HG03066 (cell line): Measurements from ENCODE around the gene KDM8.

Experiments used
- ATAC-seq: cut with Tn5 transposase; IDR thresholded peaks from one replicate; pipeline ENCODE4 v1.9.1; 2021; ENCODE audit warnings: low read depth; ENCODE audit not compliant: unreplicated experiment

The KDM8 gene

DNA sequence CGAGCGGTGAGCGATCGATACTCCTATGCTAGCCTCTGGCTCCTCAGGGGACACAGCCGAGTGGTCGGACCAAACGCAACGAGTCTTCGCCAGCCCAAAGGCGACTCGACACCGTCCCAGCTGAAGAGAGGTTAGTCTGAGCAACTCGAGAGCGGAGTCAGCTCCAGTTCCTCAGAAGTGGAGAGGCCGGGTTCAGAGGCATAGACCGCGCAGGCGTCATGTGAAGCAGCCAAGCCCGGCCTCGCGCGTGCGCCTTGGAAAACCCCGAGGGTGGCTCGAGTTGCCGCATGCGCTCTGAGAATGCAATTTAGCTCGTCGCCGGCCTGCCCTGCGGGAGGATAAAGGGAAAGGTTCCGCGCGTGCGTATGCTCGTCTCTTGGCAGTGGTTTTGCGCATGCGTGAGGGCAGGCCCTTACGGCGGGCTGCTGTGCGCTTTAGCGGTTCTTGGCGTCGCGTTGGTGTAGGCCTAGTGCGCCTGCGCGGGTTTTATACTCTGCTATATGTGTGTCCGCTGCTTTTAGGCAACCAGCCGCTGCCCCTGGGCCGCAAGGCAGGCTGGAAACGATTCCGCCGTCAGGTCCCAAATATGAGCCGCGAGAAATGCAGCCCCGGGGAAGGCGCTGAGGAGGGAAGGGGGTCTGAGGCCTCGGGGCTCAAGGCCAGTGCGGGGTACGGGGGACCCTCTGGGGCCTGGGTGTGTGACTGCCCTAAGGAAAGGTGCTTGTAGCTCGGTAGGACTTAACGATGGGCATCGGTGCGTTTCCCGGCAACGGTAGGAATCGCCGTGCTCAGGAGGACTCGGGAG lies at the start of gene KDM8:
Gene KDM8, plus strand, starts transcription at position 20 of the 805 bp plus-strand sequence. CDS start 6,598 bp downstream, outside the sequence.
- ATAC-seq = peak; percentile 69

DNA sequence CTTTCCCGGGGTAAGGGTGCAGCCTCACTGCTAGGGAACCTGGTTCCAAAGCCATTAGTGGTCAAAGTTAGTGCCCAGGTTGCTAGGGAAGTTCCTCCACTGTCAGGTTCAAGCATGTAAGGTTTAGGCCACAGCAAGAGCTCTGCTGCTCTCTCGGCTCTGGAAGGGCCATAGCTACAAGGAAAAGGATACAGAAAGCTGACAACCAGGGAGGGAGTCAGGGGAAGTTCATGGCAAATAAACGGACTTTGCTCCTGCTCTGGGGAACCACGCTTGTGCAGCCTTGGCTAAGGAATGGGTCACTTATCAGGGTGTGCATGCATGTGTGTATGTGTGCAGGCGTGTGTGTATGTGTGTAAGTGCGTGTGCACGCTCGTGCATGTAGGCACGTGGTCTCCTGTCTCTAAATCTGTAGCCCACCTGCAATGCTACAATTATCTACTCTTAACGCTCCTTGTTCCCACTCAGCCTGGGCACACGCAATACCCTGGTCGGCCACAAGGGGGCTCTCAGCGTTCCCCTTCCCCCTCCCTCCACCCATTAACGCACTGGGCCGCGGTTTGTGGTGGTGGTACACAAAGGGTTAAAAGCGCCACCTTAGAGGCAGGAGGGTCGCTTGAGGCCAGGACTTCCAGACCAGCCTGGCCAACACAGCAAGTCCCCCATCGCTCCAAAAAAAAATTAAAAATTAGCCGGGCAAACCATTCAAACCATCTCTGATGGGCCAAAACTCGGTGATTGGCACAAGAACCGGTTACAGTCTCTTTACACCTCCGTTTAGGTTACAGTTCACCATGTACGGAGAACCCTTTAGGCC lies 48.4 kb upstream of the KDM8 start:
- no peak for ATAC-seq

DNA sequence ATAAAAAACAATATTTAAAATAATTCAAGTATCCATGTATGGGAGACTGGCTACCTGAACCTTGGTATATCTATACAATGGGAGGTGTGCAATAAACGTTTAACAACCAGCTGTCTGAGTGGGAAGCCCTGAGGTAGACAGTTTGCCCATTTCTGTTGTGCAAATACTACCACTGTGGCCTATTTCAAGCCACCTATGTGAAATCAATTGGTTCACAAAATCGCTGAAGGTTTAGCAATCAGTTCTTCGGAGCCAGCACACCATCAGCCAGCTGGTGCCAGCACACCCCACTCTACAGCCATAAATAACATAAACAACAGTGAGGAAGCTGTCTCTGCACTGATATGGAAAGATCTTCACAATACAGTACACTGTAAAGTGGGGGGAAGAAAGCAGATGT lies 46.7 kb upstream of the KDM8 start:
- no peak for ATAC-seq

DNA sequence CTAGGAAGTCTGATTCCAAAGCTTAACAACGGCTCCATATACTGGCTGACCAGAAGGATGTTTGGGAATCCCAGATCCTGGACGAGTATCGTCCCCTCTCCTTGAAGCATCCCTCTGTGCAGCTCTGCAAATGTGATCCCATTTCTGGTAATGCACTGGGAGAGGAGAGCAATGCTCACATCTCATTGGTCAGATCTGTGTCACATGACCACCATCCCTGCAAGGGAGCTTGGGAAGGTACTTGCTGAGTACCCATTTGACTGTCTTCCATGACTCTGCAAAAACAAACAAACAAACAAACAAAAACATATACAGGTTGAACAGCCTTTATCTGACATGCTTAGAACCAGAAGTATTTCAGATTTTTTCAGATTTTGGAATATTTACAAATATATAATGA lies 41.9 kb upstream of the KDM8 start:
- ATAC-seq = no peak

DNA sequence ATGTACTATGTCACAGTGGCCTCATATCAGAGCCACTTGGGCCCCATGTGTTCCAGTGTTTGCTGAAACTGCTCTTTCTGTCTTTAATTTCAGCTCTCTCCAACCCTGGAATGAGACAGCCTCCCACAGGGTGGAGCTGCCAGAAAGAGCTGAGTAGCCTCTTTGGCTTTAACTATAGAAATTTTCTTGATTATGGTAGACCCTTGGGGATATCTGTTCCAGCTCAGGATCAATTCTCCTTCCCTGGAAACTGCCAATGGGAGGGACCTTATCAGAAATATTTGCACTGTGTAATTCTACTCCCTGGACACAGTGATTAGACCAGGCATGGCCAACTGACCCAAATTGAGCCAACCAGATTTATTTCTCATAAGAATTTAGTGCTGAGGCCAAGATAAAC lies 39.0 kb upstream of the KDM8 start:
- ATAC-seq = no peak

DNA sequence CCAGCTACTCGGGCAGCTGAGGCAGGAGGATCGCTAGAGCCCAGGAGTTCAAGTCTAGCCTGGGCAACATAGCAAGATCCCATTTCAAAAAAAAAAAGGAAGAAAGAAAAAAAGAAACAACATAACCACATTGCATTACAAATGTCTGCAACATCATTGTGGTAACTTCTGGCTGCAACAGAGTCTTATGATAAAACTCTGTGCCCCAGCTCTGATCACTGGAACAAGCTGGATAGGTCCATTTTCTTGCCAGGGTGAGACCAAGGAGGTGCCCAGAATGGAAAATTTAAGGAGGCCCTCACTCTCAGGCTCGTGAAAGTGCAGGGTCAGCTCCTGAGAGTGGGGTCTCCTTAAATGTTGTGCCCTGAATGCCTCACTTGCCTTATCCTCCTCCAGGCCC lies 37.8 kb upstream of the KDM8 start:
- ATAC-seq = no peak

DNA sequence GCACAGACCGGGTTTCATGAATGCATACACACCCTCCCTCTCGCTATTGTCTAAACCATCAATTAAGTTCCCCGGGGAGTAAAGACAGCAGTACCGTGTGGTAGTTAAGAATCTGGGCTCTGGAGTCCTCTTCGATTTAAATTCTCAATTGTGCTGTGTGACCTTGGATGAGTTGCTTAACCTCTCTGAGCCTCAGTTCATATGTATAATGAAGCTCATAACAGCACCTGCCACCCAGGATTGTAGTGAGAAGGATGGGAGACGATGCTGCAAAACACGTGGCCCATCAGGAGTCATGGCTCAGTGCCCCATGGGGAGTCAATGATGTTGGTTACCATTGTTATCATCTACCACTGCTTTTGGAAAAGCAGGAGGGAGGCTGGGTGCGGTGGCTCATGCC lies 34.5 kb upstream of the KDM8 start:
- ATAC-seq = no peak

DNA sequence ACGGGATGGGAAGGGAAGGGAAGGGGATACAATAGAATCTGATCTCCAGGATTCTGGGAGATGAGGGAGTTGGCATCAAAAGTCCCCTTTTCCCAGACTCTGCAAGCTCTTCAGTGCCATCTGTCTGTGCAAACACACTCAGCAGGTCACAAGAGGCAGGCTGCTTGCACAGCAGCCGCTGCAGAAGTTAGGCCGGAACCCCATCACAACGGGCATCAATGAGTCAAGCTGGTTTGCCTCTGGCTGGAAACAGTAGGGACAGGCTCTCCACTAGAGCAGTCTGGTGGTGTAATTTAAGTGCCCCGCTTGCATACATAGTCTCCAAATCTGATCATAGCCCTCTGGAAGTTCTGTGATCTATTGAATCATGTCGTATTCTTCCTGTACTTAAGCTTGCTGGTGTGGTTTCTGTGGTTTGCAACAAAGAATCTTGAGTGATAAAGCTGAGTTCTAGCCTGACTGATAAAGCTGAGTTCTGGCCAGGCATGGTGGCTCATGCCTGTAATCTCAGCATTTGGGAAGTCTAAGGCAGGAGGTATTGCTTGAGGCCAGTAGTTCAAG lies 33.7 kb upstream of the KDM8 start:
- ATAC-seq = no peak

DNA sequence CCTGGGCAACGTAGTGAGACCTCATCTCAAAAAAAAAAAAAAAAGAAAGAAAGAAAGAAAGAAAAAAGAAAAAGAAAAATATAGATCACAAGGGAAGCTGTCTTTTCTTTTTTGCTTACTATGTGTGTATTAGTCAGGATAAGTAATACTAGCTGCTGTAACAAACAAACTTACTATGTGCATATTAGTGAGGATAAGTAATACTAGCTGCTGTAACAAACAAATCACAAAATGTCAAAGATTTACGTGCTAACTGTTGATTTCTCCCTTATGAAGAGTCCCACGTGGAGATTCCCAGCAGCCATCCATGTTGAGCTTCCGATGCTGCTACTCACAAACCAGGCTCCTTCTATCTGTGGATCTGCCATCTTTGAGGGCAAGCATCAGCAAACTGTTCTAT lies 31.7 kb upstream of the KDM8 start:
- no peak for ATAC-seq

DNA sequence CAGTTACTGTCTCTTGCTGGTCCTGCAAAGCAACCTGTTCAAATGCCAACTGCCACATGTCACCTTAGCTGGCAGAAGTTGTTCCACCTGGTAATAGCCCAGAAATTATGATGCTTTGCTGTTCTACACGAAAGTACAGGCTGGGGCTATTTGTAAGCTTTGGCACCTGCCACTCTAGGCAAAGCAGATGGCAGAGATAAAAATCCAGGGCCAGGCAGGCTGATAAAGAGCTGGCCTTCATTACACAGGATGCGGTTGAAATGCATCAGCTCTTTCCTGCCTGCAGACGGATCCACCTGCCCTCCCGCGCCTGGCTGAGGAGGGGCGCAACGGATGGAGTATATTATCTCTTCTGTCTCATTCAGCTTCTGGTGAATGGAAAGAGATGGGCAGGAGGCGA lies 29.3 kb upstream of the KDM8 start:
- no peak for ATAC-seq

DNA sequence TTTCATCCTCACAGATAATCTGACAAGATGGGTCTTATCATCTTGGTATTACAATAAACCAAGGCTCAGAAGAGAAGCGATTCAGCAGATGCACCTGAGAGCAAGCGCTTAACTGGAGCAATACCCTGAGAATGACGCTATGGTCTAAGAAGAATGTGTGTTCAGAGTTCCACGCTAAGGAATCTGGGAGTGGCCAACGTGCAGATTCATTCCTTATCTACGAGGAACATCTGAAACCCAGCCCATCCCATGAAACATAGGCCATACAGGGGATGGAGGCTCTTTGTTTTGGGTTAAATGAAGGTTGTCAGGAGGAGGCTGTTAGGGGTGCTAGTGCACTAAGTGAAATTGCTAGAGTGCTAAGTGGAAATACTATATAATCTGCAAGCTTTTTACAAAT lies 28.5 kb upstream of the KDM8 start:
- no peak for ATAC-seq

DNA sequence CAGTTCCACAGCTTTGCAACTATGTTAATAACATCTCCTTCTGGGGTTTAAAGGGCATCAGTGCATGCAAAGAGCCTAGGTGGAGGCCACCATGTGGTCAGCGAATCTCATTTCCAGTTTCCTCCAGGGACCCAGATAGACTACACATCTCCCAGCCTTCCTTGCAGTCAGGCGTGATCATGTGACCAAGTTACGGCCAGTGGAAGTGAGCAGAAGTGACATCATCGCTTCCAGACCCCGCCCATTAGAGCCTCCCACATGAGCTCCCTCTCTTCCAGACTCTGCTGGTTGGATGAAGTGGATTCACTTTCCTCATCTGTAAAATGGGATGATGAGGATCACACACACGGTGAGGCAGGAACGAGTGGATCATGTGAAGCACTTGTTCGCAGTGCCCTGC lies 27.4 kb upstream of the KDM8 start:
- ATAC-seq = no peak

DNA sequence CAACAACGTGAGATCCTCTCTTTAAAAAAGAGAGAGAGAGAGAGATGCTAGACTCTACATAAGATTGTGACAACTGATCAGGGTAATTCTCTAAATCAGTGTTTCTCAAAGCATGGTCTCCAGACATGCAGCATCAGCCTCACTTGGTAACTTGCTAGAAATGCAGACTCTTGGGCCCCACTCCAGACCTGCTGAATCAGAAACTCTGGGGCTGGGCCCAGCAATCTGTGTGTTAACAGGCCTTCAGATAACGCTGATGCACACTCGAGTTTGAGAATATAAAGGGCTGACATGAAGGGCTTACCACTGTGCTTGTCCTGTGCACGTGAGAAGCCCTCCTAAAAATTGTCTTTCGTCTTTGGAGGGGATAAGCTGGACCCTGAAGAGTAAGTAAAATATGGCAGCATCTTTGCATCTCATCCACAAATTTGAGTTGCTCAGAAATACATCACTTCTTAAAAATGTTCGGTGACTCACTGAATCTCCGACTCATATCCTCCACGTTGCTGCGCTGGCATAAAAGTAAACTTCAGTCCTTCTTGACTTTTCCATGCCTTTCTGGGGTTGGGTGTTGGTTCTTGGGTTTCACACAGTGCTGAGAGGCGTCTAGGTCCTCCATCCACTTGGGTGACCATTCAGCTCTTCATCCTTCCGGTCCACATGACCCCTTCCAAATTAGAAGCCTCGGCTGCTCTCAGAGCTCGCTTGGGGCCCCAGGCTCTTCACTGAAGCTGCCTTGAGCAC lies 26.1 kb upstream of the KDM8 start:
- ATAC-seq = no peak

DNA sequence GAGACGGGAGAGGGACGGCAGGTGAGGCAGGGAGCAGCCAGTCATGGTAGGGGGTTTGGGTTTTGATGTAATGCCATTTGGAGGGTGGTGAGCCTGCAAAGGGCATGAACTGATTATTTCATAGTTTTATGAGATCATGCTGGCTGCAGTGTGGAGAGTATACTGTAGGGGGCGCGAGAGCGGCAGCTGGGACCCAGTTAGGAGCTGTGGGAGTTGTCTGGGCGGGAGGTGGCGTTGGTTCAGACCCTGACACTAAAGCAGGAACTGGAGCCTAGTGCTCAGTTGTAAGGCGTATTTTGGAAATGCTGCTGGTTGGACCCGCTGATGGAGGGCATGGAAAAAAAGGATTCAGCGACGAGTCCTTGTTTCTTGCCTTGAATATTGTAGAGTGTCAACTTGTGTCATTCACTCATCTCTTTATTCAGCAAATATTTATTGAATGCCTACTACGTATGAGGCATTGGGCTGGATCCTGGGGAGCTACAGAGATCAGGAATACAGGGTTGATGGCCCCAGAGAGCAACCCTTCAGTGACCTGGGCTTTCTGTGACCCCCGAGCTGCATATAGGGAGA lies 23.7 kb upstream of the KDM8 start:
- ATAC-seq = peak; percentile 95

DNA sequence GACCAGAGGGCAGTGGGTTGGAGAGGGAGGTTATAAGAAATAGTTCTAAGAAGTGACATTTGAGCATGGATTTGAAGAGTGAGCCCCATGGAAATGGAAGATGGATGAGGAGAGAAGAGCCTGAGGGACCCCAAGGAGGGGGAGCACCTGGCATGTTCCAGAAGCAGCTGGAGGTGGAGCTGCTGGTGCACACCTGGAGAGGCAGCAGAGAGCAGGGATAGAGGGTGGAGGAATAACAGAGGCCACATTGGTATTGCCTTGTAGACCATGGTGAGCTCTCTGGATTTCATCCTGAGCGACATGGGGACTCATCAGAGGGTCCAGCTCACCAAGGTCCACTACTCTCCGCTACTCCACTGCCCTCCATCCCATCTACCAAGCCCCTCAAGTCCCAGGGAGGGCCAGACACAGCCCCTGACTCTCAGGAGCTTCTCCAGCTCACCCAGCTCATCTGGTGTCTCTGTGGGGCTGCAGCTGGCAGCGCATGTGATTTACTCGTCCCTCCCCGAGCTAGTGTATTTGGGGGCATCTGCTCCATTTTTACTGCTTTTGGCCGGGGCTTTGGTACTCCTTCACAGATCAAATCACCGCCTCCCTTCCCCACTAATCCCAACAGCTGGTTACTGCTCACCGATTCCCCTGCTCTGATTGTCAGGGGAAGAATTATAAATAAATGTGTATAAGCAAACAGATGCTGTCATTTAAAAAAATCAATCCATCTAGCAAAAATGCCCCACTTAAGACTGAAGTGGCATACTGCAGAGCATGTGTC lies 22.1 kb upstream of the KDM8 start:
- no peak for ATAC-seq

DNA sequence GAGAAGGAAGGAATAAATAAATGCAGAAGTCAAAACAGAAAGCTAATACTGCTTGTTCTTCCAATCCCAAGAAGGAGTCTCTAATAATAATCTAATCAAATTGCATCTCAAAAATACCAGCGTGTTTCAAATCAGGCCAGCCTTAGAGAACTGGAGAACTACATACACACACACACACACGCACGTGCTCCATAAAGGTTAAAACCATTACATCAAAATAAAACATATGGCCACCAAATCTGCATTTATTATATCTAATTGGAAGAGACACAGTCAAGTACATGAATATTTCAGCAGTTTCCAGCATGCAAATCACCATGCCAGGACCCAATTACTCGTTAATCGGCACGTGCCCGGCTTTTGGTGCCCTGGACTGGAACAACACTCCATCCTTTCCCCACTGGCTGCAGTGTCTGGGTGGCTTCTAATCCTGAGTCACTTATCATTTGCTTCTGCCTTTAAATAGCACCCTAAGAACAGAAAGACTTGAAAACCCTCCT lies 20.4 kb upstream of the KDM8 start:
- ATAC-seq = no peak

DNA sequence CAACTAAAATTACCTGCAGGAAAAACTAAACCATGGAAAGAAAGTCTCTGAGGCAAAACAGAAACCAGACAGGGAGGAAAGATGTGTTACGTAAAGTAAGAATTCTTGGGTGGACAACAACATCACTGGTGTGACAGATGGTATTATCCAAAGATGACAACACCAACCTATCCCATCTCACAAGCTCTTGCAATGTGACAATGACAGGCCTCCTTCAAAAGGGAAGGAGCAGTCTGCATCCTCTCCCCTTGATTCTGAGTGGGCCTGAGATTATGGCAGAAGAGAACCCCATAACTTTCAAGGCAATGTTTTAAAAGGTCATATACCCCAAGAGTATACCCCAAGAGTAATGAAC lies 17.6 kb upstream of the KDM8 start:
- ATAC-seq = no peak

DNA sequence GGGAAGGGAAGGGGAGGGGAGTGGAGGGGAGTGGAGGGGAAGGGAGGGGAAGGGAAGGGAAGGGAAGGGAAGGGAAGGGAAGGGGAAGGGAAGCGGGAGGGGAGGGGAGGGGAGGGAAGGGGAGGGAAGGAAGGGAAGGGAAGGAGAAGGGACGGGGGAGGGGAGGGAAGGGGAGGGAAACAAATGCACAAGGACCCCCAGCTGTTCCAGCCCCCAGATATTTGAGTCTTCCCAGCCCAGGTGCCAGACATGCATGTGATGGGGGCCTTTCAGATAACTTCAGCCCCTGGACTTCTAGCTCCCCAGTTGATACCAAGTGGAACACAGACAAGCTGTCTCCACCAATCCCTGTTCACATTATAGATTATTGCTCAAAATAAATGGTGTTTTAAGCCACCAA lies 14.7 kb upstream of the KDM8 start:
- no peak for ATAC-seq

DNA sequence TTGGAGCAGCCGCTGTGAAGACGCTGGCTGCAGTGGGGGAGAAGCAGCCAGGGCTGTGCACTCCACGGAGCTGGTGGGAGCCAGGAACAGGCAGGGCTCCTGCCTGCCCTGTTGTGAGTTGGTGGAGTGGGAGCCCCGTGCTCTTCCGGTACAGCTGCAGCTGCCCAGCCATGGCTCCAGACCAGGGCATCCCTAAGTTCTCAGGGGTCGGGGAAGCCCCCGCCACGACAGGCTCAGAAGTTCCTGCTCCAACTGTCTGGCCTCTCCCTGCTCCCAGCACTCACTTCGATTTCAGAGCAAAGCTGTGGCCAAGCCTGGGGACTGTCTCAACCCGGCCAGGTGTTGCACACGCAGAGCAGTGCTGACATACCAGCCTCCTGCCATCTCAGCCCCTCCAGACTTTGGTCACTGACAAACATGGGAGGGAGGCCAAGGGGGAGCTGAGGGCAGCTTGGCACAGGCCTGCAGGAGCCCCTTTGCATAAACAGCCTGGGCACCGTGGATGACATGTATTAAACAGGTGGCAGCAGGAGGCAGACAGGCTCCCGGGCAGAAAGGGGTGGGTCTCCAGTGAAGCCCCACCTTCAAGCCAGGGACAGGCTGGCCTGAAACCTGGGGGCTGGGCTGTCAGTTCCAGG lies 13.9 kb upstream of the KDM8 start:
- ATAC-seq = no peak
